ENCODE data around the gene NPAS3. TPM values are rescaled to one million over a fixed set of nuclear protein-coding genes. Genes with fewer than 3 reads are reported as not detected.

The NPAS3 gene
- total RNA-seq, 3 donors from 2014 or later, result 0.96 to 4.0 (median 2.0) TPM

DNA sequence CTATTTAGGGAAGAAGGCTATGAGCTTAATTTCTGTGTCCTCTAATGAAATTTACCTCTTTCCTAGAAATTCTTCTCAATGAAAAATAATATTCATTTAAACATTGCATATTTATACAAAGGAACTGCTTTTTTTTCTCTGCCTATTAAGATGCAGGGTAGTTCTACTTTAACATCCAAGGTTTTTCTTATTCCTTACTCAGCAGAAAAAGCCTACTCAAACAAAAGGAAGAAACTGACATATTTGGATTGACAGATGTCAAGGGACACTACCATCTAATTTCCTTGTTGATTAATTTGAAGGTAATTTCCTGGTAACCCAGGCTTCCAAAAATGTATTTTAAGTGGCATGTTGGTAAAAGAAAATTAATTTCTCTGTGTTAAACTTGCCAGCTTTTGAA, 819.9 kb downstream of the NPAS3 start:
- no peak overlapping the region for H3K4me3 ChIP-seq
- H3K27me3 ChIP-seq, result no peaks in the 10 kb centered on the region
- TF ChIP-seq POLR2AphosphoS5 (IDR thresholded peaks at IDR 0.05) (no peak), POLR2A (IDR thresholded peaks at IDR 0.05) (no peak)
- TF ChIP-seq, protein P1, sequence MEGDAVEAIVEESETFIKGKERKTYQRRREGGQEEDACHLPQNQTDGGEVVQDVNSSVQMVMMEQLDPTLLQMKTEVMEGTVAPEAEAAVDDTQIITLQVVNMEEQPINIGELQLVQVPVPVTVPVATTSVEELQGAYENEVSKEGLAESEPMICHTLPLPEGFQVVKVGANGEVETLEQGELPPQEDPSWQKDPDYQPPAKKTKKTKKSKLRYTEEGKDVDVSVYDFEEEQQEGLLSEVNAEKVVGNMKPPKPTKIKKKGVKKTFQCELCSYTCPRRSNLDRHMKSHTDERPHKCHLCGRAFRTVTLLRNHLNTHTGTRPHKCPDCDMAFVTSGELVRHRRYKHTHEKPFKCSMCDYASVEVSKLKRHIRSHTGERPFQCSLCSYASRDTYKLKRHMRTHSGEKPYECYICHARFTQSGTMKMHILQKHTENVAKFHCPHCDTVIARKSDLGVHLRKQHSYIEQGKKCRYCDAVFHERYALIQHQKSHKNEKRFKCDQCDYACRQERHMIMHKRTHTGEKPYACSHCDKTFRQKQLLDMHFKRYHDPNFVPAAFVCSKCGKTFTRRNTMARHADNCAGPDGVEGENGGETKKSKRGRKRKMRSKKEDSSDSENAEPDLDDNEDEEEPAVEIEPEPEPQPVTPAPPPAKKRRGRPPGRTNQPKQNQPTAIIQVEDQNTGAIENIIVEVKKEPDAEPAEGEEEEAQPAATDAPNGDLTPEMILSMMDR (IDR thresholded peaks at IDR 0.05), result no peak
- H3K4me1 ChIP-seq, result no peaks in the 10 kb centered on the region
- no peaks in the 10 kb centered on the region for H3K9me3 ChIP-seq
- H3K27ac ChIP-seq, result no peak overlapping the region
- no peaks in the 10 kb centered on the region for H3K36me3 ChIP-seq
- intact Hi-C loops (cut with DNase I; ENCODE audit: low total_unique reads), result loop anchor here (5.0 kb wide), 2 partner anchors 741 to 936 kb away; no protein-coding TSS in a partner anchor
- DNase-seq (ENCODE audit: low spot score in 2 of 2), result no peak

DNA sequence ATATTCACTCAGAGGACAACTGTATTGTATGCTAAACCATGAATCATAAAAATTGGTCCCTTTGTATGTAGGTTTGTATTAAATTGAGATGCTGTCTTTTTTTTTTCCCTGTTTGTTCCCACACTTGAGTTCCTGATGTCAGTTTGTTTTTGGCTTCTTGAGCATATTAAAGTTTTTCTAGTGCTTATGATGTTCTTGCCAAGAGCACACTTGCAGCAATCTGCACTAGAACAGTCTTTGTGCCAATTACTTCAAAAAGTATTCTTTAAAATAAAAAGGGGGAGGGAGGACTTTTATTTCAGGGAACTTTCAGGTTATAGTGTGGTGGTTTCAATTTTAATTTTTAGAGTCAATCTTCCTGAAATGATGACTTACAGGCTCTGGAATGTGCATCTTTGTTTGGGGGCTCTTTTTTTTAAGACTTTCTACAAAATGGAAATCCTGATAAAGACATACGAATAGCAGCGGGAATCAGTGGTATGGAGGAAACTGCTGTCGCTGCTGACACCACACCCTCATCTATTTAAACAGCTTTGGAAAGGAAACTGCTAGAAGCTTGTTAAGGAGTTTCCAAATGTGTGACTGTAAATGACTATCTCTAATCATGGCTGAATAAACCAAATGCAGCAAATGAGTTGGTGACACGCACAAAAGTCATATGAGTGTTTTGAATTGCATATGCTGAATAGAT, 823.6 kb downstream of the NPAS3 start:
- H3K27me3 ChIP-seq, result no peaks in the 10 kb centered on the region
- TF ChIP-seq POLR2A (IDR thresholded peaks at IDR 0.05), result no peak
- TF ChIP-seq, protein P1 (IDR thresholded peaks at IDR 0.05), result no peak
- no peak for TF ChIP-seq POLR2AphosphoS5 (IDR thresholded peaks at IDR 0.05)
- no peaks in the 10 kb centered on the region for H3K36me3 ChIP-seq
- no peak overlapping the region for H3K27ac ChIP-seq
- intact Hi-C loops (cut with DNase I; ENCODE audit: low total_unique reads), result no loop called here
- no peaks in the 10 kb centered on the region for H3K9me3 ChIP-seq
- H3K4me1 ChIP-seq, result no peaks in the 10 kb centered on the region
- DNase-seq (ENCODE audit: low spot score in 2 of 2), result no peak
- H3K4me3 ChIP-seq, result no peak overlapping the region

DNA sequence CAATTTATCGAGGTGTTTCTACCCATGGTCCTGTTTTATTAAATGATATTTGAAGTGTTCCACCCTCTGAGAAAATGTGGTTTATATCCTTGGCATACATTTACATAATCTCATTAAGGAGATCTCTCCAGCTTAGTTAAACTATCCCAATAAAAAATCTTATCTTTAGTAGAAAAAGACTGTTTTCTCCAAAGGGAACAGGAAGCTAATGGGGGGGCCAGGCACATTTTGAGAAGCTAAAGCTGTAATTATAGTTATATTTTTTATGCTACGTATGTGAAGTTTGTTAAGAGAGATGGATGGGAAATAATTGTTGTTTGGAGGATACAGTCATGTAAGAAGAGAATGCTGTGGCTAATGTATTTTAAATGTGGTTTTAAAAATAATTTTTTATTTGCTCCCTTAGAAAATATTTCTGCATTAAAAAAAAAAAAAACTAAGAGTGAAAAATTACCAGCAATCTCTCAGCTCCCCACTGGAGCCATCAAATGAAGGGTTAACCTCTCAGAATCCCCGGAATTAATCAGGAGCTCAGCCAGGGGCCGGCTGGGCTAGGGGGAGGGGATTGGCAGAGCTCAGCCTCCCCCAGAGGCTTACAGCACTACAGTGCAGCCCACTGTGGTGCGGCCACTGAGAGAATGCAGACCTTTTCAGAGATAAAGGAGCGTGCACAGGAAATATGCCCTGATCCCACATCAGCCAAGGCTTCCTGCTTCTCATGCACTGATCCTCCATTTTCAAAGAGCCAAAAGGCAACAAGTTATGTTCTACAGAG, 826.4 kb downstream of the NPAS3 start:
- DNase-seq (ENCODE audit: low spot score in 2 of 2), result no peak
- Histone ChIP-seq H3K4me3 (no peak overlapping the region), H3K9me3 (no peaks in the 10 kb centered on the region), H3K36me3 (no peaks in the 10 kb centered on the region), H3K27me3 (no peaks in the 10 kb centered on the region), H3K27ac (no peak overlapping the region), H3K4me1 (no peaks in the 10 kb centered on the region)
- TF ChIP-seq POLR2AphosphoS5 (IDR thresholded peaks at IDR 0.05), result no peak
- TF ChIP-seq, protein P1 (IDR thresholded peaks at IDR 0.05), result no peak
- no peak for TF ChIP-seq POLR2A (IDR thresholded peaks at IDR 0.05)
- intact Hi-C loops (cut with DNase I; ENCODE audit: low total_unique reads), result no loop called here

DNA sequence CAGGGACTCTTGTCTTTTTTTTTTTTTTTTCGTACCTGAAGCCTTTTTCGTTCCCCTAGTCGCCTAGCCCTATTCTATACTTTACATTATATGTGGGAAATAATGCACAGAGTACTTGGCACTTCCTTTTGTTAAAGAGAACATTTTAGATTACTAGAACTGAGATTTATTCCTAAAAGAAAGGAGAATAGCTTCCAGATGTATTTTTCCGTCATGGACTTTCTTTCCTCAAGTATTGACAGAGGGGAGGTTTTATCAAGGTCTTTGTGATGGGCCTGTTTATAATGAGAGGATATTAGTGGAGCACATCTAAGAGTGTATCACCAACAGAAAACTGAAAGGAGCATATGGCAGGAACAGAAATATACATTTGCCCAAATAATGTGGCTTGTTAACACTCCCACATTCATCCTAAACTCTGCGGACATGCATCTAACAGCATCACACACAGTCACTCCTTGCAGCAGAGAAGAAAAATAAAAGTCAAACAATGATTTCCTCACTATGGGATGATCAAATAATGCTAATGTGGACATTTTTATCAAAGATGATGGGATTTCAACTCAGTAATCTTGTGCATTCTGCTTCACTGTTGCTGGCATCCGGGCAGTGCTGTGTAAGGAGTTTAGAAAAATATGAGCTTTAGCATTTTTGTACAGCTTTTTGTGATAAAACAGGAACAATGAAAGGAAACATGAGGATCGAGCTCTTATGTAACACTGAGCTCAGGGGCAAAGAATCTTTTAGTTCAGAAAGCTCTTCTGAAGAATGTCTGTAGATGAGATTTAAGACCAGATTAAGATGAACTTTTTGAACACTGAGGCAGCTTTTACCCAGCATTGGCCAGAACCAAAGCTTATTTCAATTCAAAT, 829.1 kb downstream of the NPAS3 start:
- no peaks in the 10 kb centered on the region for H3K27me3 ChIP-seq
- no peak for DNase-seq (ENCODE audit: low spot score in 2 of 2)
- no peaks in the 10 kb centered on the region for H3K9me3 ChIP-seq
- H3K4me3 ChIP-seq, result no peak overlapping the region
- no peak overlapping the region for H3K27ac ChIP-seq
- no peaks in the 10 kb centered on the region for H3K4me1 ChIP-seq
- intact Hi-C loops (cut with DNase I; ENCODE audit: low total_unique reads), result no loop called here
- no peak for TF ChIP-seq POLR2A (IDR thresholded peaks at IDR 0.05)
- no peak for TF ChIP-seq POLR2AphosphoS5 (IDR thresholded peaks at IDR 0.05)
- TF ChIP-seq, protein P1 (IDR thresholded peaks at IDR 0.05), result no peak
- no peaks in the 10 kb centered on the region for H3K36me3 ChIP-seq

Data from breast epithelium (tissue), 4 donors.